Endodermal cell (in vitro differentiated cells): Measurements from ENCODE around the gene DRD1. TPM values are rescaled to one million over a fixed set of nuclear protein-coding genes. Genes with fewer than 3 reads are reported as not detected.
A peak's percentile ranks its signal among the peaks of the same experiment; 100 is the strongest.

Experiments used
- DNase-seq: peaks from one replicate; pipeline ENCODE4 v3.0.0-alpha.2; 2017
- H3K27ac ChIP-seq: 2 replicates; pipeline ENCODE4 v1.5.1; 2013; ENCODE audit warnings: mild to moderate bottlenecking, low read depth, low read length, moderate library complexity
- H3K27me3 ChIP-seq: 2 replicates; pipeline ENCODE4 v1.6.1; 2013; ENCODE audit warnings: mild to moderate bottlenecking, low read length, moderate library complexity; ENCODE audit not compliant: insufficient read depth, control insufficient read depth, poor library complexity, severe bottlenecking
- H3K36me3 ChIP-seq: 2 replicates; pipeline ENCODE4 v1.7.0; 2013; ENCODE audit warnings: mild to moderate bottlenecking, low read length, moderate library complexity; ENCODE audit not compliant: control insufficient read depth, insufficient read depth
- H3K4me1 ChIP-seq: one replicate; pipeline ENCODE4 v1.7.0; 2013; ENCODE audit warnings: low read length; ENCODE audit not compliant: control insufficient read depth, insufficient read depth
- H3K4me3 ChIP-seq: 2 replicates; pipeline ENCODE4 v1.5.1; 2013; ENCODE audit warnings: mild to moderate bottlenecking, low read length, moderate library complexity
- H3K9ac ChIP-seq: 2 replicates; pipeline ENCODE4 v1.6.1; 2013; ENCODE audit warnings: mild to moderate bottlenecking, low read length, moderate library complexity; ENCODE audit not compliant: poor library complexity, severe bottlenecking; ENCODE audit errors: extremely low read depth
- H3K9me3 ChIP-seq: 2 replicates; pipeline ENCODE4 v1.6.1; 2013; ENCODE audit warnings: mild to moderate bottlenecking, low read length, moderate library complexity; ENCODE audit not compliant: control insufficient read depth
- H3K27ac Mint-ChIP-seq: 2 replicates; pipeline ENCODE4 v1.8.0; 2020; ENCODE audit warnings: mixed read lengths
- H3K27me3 Mint-ChIP-seq: 2 replicates; pipeline ENCODE4 v1.8.0; 2021; ENCODE audit warnings: mild to moderate bottlenecking, mixed read lengths; ENCODE audit not compliant: insufficient read depth
- H3K36me3 Mint-ChIP-seq: 2 replicates; pipeline ENCODE4 v1.8.0; 2020; ENCODE audit warnings: low read depth, mixed read lengths
- H3K4me1 Mint-ChIP-seq: 2 replicates; pipeline ENCODE4 v1.8.0; 2020; ENCODE audit warnings: mixed read lengths
- H3K4me3 Mint-ChIP-seq: 2 replicates; pipeline ENCODE4 v1.8.0; 2020; ENCODE audit warnings: mild to moderate bottlenecking, moderate library complexity, mixed read lengths
- H3K9me3 Mint-ChIP-seq: 2 replicates; pipeline ENCODE4 v1.8.0; 2020; ENCODE audit warnings: mild to moderate bottlenecking, mixed read lengths
- CTCF ChIP-seq: fragments of 200-600 bp; sonication (generic); conservative IDR thresholded peaks from 2 replicates; pipeline ENCODE4 v1.5.0; 2021; ENCODE audit warnings: antibody characterized with exemption, mild to moderate bottlenecking
- WGBS, 2 experiments: methylation state at CpG; one replicate each; pipeline versions ENCODE4 v1.1.5 to v1.1.7; 2013; ENCODE audit warnings: missing lambda C conversion rate in 2 of 2, mixed read lengths in 1 of 2; ENCODE audit not compliant: insufficient coverage in 1 of 2, insufficient read length in 1 of 2; 5-methylcytosine and 5-hydroxymethylcytosine counted together
- total RNA-seq, 2 donors: library from RNA; stranded (reverse); fragmentation: NEBNext Ultra II Directional in 1 of 2; extraction: Animal tissue kit (Norgen Biotek cat#: 25700) in 1 of 2; gene quantifications; 2 replicates in 1 of 2; 3 replicates in 1 of 2; pipeline ENCODE4 v1.2.1, GENCODE V29; 2021

DRD1 gene
- total RNA-seq, 2 donors from 2014 or later: 0.53 to 0.59 TPM

- H3K27ac Mint-ChIP-seq: no peak overlapping the region
- H3K4me3 ChIP-seq: peak overlapping the region; percentile 81
- H3K4me1 Mint-ChIP-seq: peaks cover 33% of the 10 kb centered on the region
Observed at GRCh38 chr5:175443514-175444059, 395 bp downstream of the DRD1 start.

GRCh38 chr5:175438234-175438857 is 5.6 kb downstream of the DRD1 start:
- H3K27me3 ChIP-seq: peaks cover 19% of the 10 kb centered on the region
- H3K27ac ChIP-seq: no peak overlapping the region
- no peaks in the 10 kb centered on the region for H3K9me3 ChIP-seq
- H3K27me3 Mint-ChIP-seq: peaks cover 29% of the 10 kb centered on the region
- no peak for DNase-seq
- no peaks in the 10 kb centered on the region for H3K36me3 Mint-ChIP-seq
- H3K9me3 Mint-ChIP-seq: no peaks in the 10 kb centered on the region
- TF ChIP-seq CTCF: no peak
- H3K36me3 ChIP-seq: no peaks in the 10 kb centered on the region
- no peak overlapping the region for H3K27ac Mint-ChIP-seq
- H3K4me1 Mint-ChIP-seq: peaks cover 32% of the 10 kb centered on the region
- whole genome bisulfite sequencing, 2 experiments: 98% methylated on average over 3 of the region's 3 CpGs; no CpG with 5 or more reads in 1 of the 2 experiments
- H3K4me1 ChIP-seq: no peaks in the 10 kb centered on the region
- no peak overlapping the region for H3K4me3 ChIP-seq
- H3K4me3 Mint-ChIP-seq: no peak overlapping the region
- H3K9ac ChIP-seq: no peak overlapping the region

More at GRCh38 chr5:175443514-175444059, 395 bp downstream of the DRD1 start:
- peak overlapping the region; percentile 56 for H3K4me3 Mint-ChIP-seq
- no peaks in the 10 kb centered on the region for H3K36me3 ChIP-seq
- H3K27me3 Mint-ChIP-seq: peaks cover 48% of the 10 kb centered on the region
- H3K36me3 Mint-ChIP-seq: no peaks in the 10 kb centered on the region
- H3K9ac ChIP-seq: no peak overlapping the region
- peaks cover 13% of the 10 kb centered on the region for H3K4me1 ChIP-seq
- 24% methylated on average over 20 to 29 of the region's 29 CpGs for WGBS, 2 experiments
- no peak overlapping the region for H3K27ac ChIP-seq
- H3K9me3 ChIP-seq: no peaks in the 10 kb centered on the region
- H3K27me3 ChIP-seq: peaks cover 40% of the 10 kb centered on the region
- TF ChIP-seq CTCF: no peak
- DNase-seq: no peak
- H3K9me3 Mint-ChIP-seq: no peaks in the 10 kb centered on the region

GRCh38 chr5:175436359-175436758 is 7.6 kb downstream of the DRD1 start:
- Histone ChIP-seq H3K9ac (no peak overlapping the region), H3K27me3 (peaks cover 2% of the 10 kb centered on the region), H3K27ac (no peak overlapping the region), H3K36me3 (no peaks in the 10 kb centered on the region), H3K4me1 (no peaks in the 10 kb centered on the region), H3K9me3 (no peaks in the 10 kb centered on the region), H3K4me3 (no peak overlapping the region)
- TF ChIP-seq CTCF: no peak
- H3K36me3 Mint-ChIP-seq: no peaks in the 10 kb centered on the region
- WGBS, 2 experiments: 49 to 65% methylated on average over 8 of the region's 8 CpGs
- no peak overlapping the region for H3K4me3 Mint-ChIP-seq
- H3K27me3 Mint-ChIP-seq: peaks cover 9% of the 10 kb centered on the region
- peaks cover 30% of the 10 kb centered on the region for H3K4me1 Mint-ChIP-seq
- peak; percentile 83 for DNase-seq
- no peak overlapping the region for H3K27ac Mint-ChIP-seq
- H3K9me3 Mint-ChIP-seq: no peaks in the 10 kb centered on the region
